GM12878 (cell line): Measurements from ENCODE around the gene MED22. TPM values are rescaled to one million over a fixed set of nuclear protein-coding genes. Genes with fewer than 3 reads are reported as not detected.

Experiments
- ATAC-seq: fragments of 200-7000 bp; cut with Tn5 transposase; 3 replicates; pipeline ENCODE4 v1.9.1; 2020; ENCODE audit warnings: mild to moderate bottlenecking, moderate library complexity
- BruUV-seq: library from RNA; stranded (reverse); fragments of 400-500 nt; replicated peaks from 2 replicates; lab custom pipeline; 2021; lab: Mats Ljungman, UMichigan
- CTCF ChIA-PET: fragments of 300-600 bp; sonication (Branson Sonifier 250); formaldehyde crosslinking; extraction: SDS; loops from one replicate; lab custom pipeline; 2021; ENCODE audit warnings: inconsistent platforms; lab: Yijun Ruan, JAX
- POLR2A ChIA-PET: fragments of 350-600 bp; formaldehyde crosslinking; extraction: SDS; loops from one replicate; lab custom pipeline; 2021; ENCODE audit warnings: inconsistent platforms; lab: Charles Lee
- RAD21 ChIA-PET: fragments of 300-600 bp; sonication (Branson Sonifier 250); formaldehyde crosslinking; loops from one replicate; lab custom pipeline; 2023; ENCODE audit warnings: antibody characterized with exemption; ENCODE audit not compliant: unreplicated experiment; lab: Charles Lee
- SMC1A ChIA-PET: fragments of 300-600 bp; sonication (Branson Sonifier 250); formaldehyde crosslinking; loops from one replicate; lab custom pipeline; 2023; ENCODE audit not compliant: unreplicated experiment, uncharacterized antibody; lab: Charles Lee
- DNase-seq: peaks from one replicate; pipeline ENCODE4 v3.0.0-alpha.2; 2011; ENCODE audit warnings: low read depth, low spot score
- FAIRE-seq: peaks from 3 replicates; lab custom pipeline; 2011; peaks lifted over from hg19 to GRCh38; lab: Jason Lieb, UNC
- H2AFZ ChIP-seq: 2 replicates; pipeline ENCODE4 v1.6.0; 2011; ENCODE audit warnings: low read depth, low read length, control low read depth; ENCODE audit not compliant: control insufficient read depth
- H3K27ac ChIP-seq: 2 replicates; pipeline ENCODE4 v1.5.1; 2011; ENCODE audit warnings: control low read depth; ENCODE audit not compliant: control insufficient read depth, insufficient read depth
- H3K27me3 ChIP-seq, 2 experiments: replicated peaks in 1 of 2; 2 replicates each; pipeline versions ENCODE4 v1.6.0 to v1.6.1; 2011; ENCODE audit warnings: low read length in 1 of 2; ENCODE audit not compliant: control insufficient read depth in 2 of 2, insufficient read depth in 2 of 2
- H3K36me3 ChIP-seq, 2 experiments: 2 replicates each; pipeline ENCODE4 v1.5.1; 2011; ENCODE audit warnings: low read length in 1 of 2; ENCODE audit not compliant: control insufficient read depth in 2 of 2, insufficient read depth in 2 of 2
- H3K4me1 ChIP-seq: 2 replicates; pipeline ENCODE4 v1.6.1; 2011; ENCODE audit warnings: mild to moderate bottlenecking, low read length, moderate library complexity, mixed read lengths; ENCODE audit not compliant: control insufficient read depth, insufficient read depth
- H3K4me2 ChIP-seq: 2 replicates; pipeline ENCODE4 v1.6.0; 2011; ENCODE audit warnings: control low read depth; ENCODE audit not compliant: control insufficient read depth, insufficient read depth
- H3K4me3 ChIP-seq: fragments of 200-600 bp; sonication (generic); 2 replicates; pipeline ENCODE4 v1.5.1; 2016
- H3K79me2 ChIP-seq: 2 replicates; pipeline ENCODE4 v1.6.0; 2011; ENCODE audit warnings: low read length; ENCODE audit not compliant: control insufficient read depth, insufficient read depth
- H3K9ac ChIP-seq: 2 replicates; pipeline ENCODE4 v1.8.0; 2011; ENCODE audit warnings: low read length, control low read depth, mixed read lengths; ENCODE audit not compliant: control insufficient read depth, insufficient read depth
- H3K9me3 ChIP-seq: replicated peaks from 3 replicates; pipeline ENCODE4 v1.5.1; 2011; ENCODE audit warnings: mild to moderate bottlenecking, low read length; ENCODE audit not compliant: control insufficient read depth, insufficient read depth
- H4K20me1 ChIP-seq: 2 replicates; pipeline ENCODE4 v1.6.0; 2011; ENCODE audit not compliant: control insufficient read depth, insufficient read depth
- ATF7 ChIP-seq: fragments of 450-650 bp; IDR thresholded peaks from 2 replicates; pipeline ENCODE4 v1.6.1; 2016; ENCODE audit warnings: low read depth, mild to moderate bottlenecking
- BACH1 ChIP-seq: fragments of 450-650 bp; IDR thresholded peaks from 2 replicates; pipeline ENCODE4 v1.6.1; 2017; ENCODE audit warnings: mild to moderate bottlenecking, borderline replicate concordance
- BHLHE40 ChIP-seq, 2 experiments: fragments of 450-650 bp in 1 of 2; IDR thresholded peaks; 2 replicates each; pipeline ENCODE4 v1.6.1; 2011 to 2017; ENCODE audit warnings: low read depth in 2 of 2, borderline replicate concordance in 1 of 2, improper control_type of control experiment in 1 of 2, low read length in 1 of 2, mild to moderate bottlenecking in 1 of 2
- CBX3 ChIP-seq: fragments of 200-600 bp; sonication (generic); IDR thresholded peaks from 2 replicates; pipeline ENCODE4 v1.6.1; 2016; ENCODE audit warnings: low read depth, borderline replicate concordance
- CBX5 ChIP-seq: sonication (generic); IDR thresholded peaks from 2 replicates; pipeline ENCODE4 v1.6.1; 2016; ENCODE audit warnings: low read depth, moderate library complexity, mild to moderate bottlenecking, inconsistent platforms
- ELK1 ChIP-seq: IDR thresholded peaks from 2 replicates; pipeline ENCODE4 v1.6.1; 2012; ENCODE audit warnings: low read depth, low read length, improper control_type of control experiment
- FOS ChIP-seq: IDR thresholded peaks from 3 replicates; pipeline ENCODE4 v1.6.1; 2011; ENCODE audit warnings: borderline replicate concordance; ENCODE audit not compliant: insufficient read length; ENCODE audit errors: extremely low read depth
- HDAC6 ChIP-seq: fragments of 200-600 bp; sonication (generic); IDR thresholded peaks from one replicate; pipeline ENCODE4 v1.8.0; 2017; ENCODE audit warnings: antibody characterized with exemption; ENCODE audit not compliant: unreplicated experiment
- RB1 ChIP-seq: fragments of 450-650 bp; formaldehyde crosslinking; IDR thresholded peaks from 2 replicates; pipeline ENCODE4 v1.6.1; 2017; ENCODE audit warnings: mild to moderate bottlenecking, borderline replicate concordance
- TCF7 ChIP-seq: IDR thresholded peaks from 2 replicates; pipeline ENCODE4 v1.6.1; 2014; ENCODE audit warnings: antibody characterized with exemption, borderline replicate concordance
- USF1 ChIP-seq: IDR thresholded peaks from 2 replicates; pipeline ENCODE4 v1.6.1; 2011; ENCODE audit warnings: borderline replicate concordance, low read depth, mild to moderate bottlenecking, moderate library complexity, mixed read lengths, low read length; ENCODE audit not compliant: insufficient read depth; ENCODE audit errors: extremely low read length
- WRNIP1 ChIP-seq: IDR thresholded peaks from 2 replicates; pipeline ENCODE4 v1.6.1; 2011; ENCODE audit warnings: low read depth, low read length, improper control_type of control experiment, borderline replicate concordance
- WGBS: methylation state at CpG from one replicate; pipeline ENCODE4 v1.1.6; 2016; ENCODE audit warnings: low lambda C conversion rate; ENCODE audit not compliant: insufficient replicate concordance, insufficient coverage; ENCODE audit errors: missing lambda C conversion rate; 5-methylcytosine and 5-hydroxymethylcytosine counted together
- in situ Hi-C: fragments of 300-500 bp; cut with MboI; formaldehyde crosslinking; loops from 9 replicates; pipeline ENCODE4 v1.14.3; 2018; ENCODE audit warnings: mixed read lengths
- intact Hi-C: fragments of 100-400 bp; cut with micrococcal nuclease; formaldehyde crosslinking; loops from one replicate; pipeline ENCODE4 v1.14.2; 2022; ENCODE audit not compliant: unreplicated experiment
- polyA plus RNA-seq, 11 experiments: library from polyadenylated mRNA; depleted of rRNA in 4 of 11; unstranded in 6 of 11; stranded (reverse) in 5 of 11; fragments of >200 nt; fragmentation: Nextera tagmentation in 4 of 11; fragmentation: Illumina TruSeq in 1 of 11; extraction: Ambion mirVana in 4 of 11; extraction: Trizol in 1 of 11; gene quantifications; 1 replicate in 1 of 11; 2 replicates in 10 of 11; pipeline versions ENCODE4 v1.2.1 to v1.2.3, GENCODE V29; 2011 to 2016; ENCODE audit warnings: inconsistent platforms in 2 of 11, missing spikeins in 2 of 11, low read depth in 1 of 11
- total RNA-seq, 4 experiments: library from RNA; depleted of rRNA in 3 of 4; stranded (reverse); fragments of >200 nt in 3 of 4; fragmentation: Illumina TruSeq in 1 of 4; extraction: Trizol in 1 of 4; gene quantifications; 2 replicates each; pipeline versions ENCODE4 v1.2.1 to v1.2.3, GENCODE V29; 2013 to 2021
- TF ChIP-seq, protein P1 (sequence below): IDR thresholded peaks from 2 replicates; pipeline ENCODE4 v1.6.1; 2012; ENCODE audit warnings: low read length, inconsistent platforms
- TF ChIP-seq, protein P2 (sequence below): fragments of 450-650 bp; formaldehyde crosslinking; IDR thresholded peaks from 2 replicates; pipeline ENCODE4 v1.4.0; 2022; ENCODE audit warnings: mild to moderate bottlenecking, moderate library complexity

MED22 gene
- total and polyA plus RNA-seq, 10 of the 15 experiments (the other 5 are each of a cell fraction or from before 2014, with no cell fraction given) = 1.4 to 42.1 (median 24.6) TPM

- peak within 1 kb of the TSS; percentile 87 for H2AFZ ChIP-seq
- H3K27ac ChIP-seq = peak within 1 kb of the TSS; percentile 82
- SMC1A ChIA-PET = interaction anchor here (1.1 kb wide), 1 partner anchor 101 kb away, joined by 3 read pairs; no protein-coding TSS in a partner anchor
- H3K4me2 ChIP-seq = peak within 1 kb of the TSS; percentile 88
- peak within 1 kb of the TSS; percentile 84 for H3K9ac ChIP-seq
- CTCF ChIA-PET = interaction anchor here (1.1 to 1.7 kb wide), 2 partner anchors 68 to 150 kb away, joined by 3 to 4 read pairs; no protein-coding TSS in a partner anchor
- BruUV-seq = TSS peak; percentile 81
- RAD21 ChIA-PET = interaction anchor here (0.7 kb wide), 1 partner anchor 148 kb away, joined by 3 read pairs; no protein-coding TSS in a partner anchor
- DNase-seq (peak; percentile 69), FAIRE-seq (peak; percentile 96), ATAC-seq (peak; percentile 98)
- H3K36me3 ChIP-seq = peaks cover 14 to 23% of the 10 kb centered on the region in 2 experiments
- no peaks in the 10 kb centered on the region for H4K20me1 ChIP-seq
- H3K4me1 ChIP-seq = peaks cover 9% of the 10 kb centered on the region
- in situ Hi-C loops (no loop called here), intact Hi-C loops (loop anchor here (1.0 to 5.0 kb wide), 2 partner anchors 11 to 36 kb away; no protein-coding TSS in a partner anchor)
- no peaks in the 10 kb centered on the region for H3K9me3 ChIP-seq
- POLR2A ChIA-PET = interaction anchor here (1.6 to 2.0 kb wide), 2 partner anchors 12 to 36 kb away, joined by 8 read pairs; partner anchors contain the start of genes MED22 and RPL7A
- no peaks in the 10 kb centered on the region for H3K27me3 ChIP-seq
- H3K79me2 ChIP-seq = peaks cover 30% of the 10 kb centered on the region
- WGBS = 5% methylated on average over 64 of the region's 70 CpGs
- H3K4me3 ChIP-seq = peak within 1 kb of the TSS; percentile 98
- peak; percentile 81; the same call in 1 of the 2 replicates for TF ChIP-seq CBX5
- TF ChIP-seq ATF7 = no peak
- TF ChIP-seq, protein P1, sequence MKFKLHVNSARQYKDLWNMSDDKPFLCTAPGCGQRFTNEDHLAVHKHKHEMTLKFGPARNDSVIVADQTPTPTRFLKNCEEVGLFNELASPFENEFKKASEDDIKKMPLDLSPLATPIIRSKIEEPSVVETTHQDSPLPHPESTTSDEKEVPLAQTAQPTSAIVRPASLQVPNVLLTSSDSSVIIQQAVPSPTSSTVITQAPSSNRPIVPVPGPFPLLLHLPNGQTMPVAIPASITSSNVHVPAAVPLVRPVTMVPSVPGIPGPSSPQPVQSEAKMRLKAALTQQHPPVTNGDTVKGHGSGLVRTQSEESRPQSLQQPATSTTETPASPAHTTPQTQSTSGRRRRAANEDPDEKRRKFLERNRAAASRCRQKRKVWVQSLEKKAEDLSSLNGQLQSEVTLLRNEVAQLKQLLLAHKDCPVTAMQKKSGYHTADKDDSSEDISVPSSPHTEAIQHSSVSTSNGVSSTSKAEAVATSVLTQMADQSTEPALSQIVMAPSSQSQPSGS = no peak
- TF ChIP-seq BACH1 = peak; percentile 86
- peak; percentile 77; the same call in 1 of the 2 replicates for TF ChIP-seq RB1
- TF ChIP-seq HDAC6 = peak; percentile 41
- TF ChIP-seq FOS = no peak
- TF ChIP-seq, protein P2, sequence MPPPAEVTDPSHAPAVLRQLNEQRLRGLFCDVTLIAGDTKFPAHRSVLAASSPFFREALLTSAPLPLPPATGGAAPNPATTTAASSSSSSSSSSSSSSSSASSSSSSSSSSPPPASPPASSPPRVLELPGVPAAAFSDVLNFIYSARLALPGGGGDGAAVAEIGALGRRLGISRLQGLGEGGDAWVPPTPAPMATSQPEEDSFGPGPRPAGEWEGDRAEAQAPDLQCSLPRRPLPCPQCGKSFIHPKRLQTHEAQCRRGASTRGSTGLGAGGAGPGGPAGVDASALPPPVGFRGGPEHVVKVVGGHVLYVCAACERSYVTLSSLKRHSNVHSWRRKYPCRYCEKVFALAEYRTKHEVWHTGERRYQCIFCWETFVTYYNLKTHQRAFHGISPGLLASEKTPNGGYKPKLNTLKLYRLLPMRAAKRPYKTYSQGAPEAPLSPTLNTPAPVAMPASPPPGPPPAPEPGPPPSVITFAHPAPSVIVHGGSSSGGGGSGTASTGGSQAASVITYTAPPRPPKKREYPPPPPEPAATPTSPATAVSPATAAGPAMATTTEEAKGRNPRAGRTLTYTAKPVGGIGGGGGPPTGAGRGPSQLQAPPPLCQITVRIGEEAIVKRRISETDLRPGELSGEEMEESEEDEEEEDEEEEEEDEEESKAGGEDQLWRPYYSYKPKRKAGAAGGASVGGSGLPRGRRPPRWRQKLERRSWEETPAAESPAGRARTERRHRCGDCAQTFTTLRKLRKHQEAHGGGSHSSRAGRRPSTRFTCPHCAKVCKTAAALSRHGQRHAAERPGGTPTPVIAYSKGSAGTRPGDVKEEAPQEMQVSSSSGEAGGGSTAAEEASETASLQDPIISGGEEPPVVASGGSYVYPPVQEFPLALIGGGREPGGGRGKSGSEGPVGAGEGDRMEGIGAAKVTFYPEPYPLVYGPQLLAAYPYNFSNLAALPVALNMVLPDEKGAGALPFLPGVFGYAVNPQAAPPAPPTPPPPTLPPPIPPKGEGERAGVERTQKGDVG = no peak
- TF ChIP-seq CBX3 = no peak
- TF ChIP-seq TCF7 = no peak
- TF ChIP-seq BHLHE40 (IDR thresholded peaks at IDR 0.05; ENCODE audit: borderline replicate concordance in 1 of 2, low read depth in 2 of 2, low read length in 1 of 2) = peak; percentile 99 to 100
- TF ChIP-seq USF1 = peak; percentile 39
- TF ChIP-seq ELK1 = peak; percentile 99
- no peak for TF ChIP-seq WRNIP1
These were observed 11.8 kb downstream of the MED22 start, which contains the start of gene SURF6 for GRCh38 chr9:133335924-133336811. Gene SURF6, minus strand, starts transcription at chr9:133336188. Its CDS starts 56 bp downstream, at chr9:133336132.
